CD4-positive, alpha-beta T cell treated with Interferon alpha-2 for 1 hour (primary cell): ENCODE measurements around the gene KCNC3.
A peak's percentile ranks its signal among the peaks of the same experiment; 100 is the strongest.

ENCODE experiments used
- DNase-seq, 2 donors: peaks; one replicate each; pipeline ENCODE4 v3.0.0-alpha.2; 2020 to 2022

Gene KCNC3

DNA sequence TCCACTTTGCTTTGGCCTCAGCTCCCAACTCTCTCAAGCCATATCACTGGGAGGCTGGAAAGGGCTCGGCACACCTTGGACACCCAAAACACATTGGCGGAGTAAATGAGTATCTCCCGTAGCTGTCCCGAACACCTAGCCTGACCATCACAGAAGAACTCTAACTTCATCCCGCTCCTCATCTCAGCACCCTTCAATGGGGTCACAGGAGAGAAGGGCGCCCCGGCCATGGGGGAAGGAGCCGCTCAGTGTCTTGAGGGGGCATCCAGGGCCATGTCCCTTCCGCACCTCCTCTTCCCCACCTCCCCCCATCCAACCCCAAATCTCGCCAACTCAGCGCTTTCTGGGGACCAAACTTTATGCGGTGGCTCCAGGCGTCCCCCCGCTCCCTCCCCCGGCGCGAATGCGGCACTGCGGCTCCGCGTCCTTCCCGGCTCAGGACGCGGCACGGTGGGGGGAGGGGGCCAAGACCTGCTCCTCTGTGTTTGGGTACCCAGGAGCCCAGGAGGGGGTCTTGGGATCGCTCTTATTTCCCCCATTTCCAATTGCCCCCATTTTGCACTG is 3.0 kb downstream of the KCNC3 start:
- no peak for DNase-seq

- peak; percentile 67 to 77 for DNase-seq
Measured at GRCh38 chr19:50325310-50326100, 3.7 kb downstream of the KCNC3 start.

GRCh38 chr19:50324331-50324730 is 4.8 kb downstream of the KCNC3 start:
- no peak for DNase-seq

- DNase-seq = no peak
Measured at GRCh38 chr19:50323782-50324133, 5.4 kb downstream of the KCNC3 start.

- no peak for DNase-seq
Measured at GRCh38 chr19:50322931-50323781, 6.0 kb downstream of the KCNC3 start.

GRCh38 chr19:50322234-50322633 is 6.9 kb downstream of the KCNC3 start:
- no peak for DNase-seq

- no peak for DNase-seq
Measured at GRCh38 chr19:50321831-50322230, 7.3 kb downstream of the KCNC3 start.

GRCh38 chr19:50320596-50320995 is 8.6 kb downstream of the KCNC3 start:
- no peak for DNase-seq

DNA sequence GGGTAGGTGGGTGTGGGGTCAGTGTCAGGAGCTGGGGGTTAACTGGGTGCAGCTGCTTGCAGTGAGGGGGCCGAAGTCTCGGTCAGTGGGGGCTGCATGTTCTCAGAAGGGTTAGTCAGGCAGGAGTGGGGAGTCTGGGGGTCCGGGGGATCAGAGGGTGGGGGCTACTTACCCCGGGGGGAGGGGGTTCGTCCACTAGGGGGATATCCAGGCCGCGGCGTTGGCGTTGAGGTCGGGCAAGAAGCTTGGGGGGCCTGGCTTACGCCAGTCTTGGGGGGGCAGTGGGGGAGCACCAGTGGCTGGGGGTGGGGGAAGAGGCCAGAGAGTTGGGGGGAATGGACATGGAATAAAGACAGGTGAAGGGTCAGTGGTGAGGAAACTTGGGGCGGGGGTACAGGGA is 9.1 kb downstream of the KCNC3 start:
- DNase-seq = no peak

DNA sequence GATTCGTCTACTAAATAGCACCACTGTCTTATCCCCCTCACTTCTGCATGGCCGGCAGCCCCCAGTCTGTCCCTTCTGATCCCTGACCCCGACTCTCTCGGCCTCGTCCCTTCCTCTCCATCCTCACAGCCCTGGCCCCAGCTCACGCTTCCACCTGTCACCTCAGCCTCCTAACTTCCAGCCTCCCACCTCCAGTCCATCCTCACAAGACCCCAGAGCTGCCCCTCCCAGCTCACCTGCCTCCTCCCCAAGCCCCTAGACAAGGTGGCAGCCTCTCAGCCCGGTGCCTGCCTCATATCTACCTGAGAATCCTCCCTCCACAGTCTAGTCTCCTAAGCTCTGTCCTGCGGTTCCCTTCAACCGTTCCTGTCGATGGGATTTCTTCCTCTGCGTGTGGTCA is 10.0 kb downstream of the KCNC3 start:
- DNase-seq = no peak

DNA sequence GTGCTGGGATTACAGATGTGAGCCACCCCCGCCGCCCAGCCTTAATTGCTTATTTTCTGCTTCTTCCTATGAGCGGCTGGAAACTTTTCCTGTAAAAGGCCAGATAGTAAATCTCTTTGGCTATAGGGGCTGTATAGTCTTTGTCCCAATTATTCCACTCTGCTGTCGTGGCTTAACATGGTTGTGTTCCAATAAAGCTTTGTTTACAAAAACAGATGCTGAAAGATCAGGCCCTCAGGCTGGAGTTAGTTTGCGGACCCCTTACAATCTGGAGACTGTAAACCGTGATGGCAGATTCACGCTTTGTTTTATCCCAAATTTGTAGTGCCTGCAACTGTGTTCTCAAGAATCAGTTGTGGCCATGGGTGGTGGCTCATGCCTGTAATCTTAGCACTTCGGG is 10.7 kb downstream of the KCNC3 start:
- DNase-seq = no peak

DNA sequence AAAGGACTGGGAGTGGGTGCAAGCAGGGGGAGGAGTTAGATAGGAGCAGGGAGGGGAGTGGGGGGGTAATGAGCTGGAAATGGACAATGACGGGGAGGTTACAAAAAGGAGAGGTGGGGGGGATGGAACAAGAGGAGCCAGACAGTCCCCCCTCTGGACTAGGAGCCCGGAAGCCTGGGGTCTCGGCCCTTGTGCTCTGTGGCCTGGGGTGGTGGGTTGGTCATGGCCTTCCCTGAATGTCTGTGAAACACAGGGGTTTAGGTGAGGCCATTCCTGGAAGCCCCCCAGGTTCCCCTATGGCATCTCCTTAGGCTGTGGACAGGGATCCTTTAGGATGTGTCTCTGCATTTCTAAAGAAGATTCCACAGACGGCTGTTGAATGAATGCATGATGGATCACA is 12.1 kb downstream of the KCNC3 start:
- DNase-seq = no peak

DNA sequence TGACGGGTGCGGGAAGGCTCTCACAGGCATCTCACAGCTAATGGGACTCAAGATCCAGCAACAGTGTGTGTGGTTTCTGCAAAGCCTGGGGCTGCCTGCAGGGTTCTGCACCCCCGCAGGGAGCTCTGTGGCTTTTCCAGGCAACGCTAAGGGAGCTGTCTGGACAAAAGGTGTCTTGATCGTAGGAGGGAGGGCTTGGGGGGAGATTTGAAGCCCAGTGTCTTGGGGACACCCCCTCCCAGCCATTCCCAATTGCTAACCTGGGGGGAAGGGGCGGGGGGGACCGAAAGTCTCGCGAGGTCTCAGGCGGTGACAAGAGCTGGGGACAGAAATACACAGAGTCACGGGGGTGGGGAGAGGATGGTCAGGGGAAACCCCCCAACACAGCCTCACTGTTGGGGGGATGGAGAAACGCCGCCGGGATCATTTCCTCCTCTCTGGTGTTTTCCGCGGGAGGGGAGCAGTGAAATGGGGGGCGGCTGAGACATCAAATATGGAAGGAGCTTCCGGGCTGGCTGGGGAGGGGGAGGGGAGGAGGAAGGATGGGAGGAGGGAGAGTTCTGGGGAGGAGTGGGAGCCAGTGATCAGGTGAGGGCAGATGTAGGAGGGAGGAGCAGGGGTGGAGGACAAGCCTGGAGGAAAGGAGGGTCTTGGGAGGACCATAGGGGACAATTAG is 13.3 kb downstream of the KCNC3 start:
- no peak for DNase-seq

DNA sequence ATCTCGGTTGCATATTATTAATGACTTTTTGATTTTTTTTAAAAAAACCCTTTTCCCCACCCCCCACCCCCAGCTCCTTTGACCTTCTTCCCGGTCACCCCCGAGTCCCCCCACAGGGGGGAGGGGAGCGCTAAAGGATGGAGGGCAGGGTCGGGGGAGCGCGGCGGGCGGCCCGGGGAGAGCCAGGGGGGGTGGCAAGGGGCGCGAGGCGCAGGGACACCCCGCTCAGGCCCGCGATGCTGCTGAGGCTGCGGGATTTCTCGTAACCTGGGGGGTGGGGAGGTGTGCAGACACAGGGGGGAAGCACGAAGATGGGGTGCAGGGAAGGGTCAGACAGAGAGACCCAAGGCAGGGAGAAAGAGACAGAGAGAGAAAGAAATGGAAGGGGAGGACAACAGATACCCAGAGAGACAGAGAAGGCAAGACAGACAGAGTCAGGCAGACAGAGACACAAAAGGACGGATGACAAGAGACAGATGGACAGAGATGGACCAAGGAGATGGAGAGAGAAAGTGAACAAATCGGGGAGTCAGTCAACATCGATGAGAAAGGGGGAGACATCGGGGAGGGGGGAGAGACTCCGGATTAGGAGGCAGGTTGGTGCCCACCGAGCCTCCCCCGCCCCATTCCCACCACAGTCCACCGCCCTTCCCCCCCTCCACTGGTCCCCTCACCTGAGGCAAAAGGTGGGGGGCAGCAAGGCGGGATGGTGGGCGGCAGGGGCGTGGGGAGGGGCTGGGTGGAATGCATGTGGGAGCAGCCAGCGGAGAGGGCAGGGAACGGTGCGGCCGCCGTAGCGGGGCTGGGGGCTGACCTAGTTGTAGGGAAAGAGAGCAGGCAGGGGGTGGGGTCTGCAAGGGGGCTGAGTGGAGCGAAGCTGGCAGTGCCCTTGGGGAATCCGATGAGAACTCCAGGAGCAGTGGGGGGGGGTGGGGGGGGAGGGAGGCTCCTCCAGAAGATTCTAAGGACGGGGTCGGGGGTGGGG is 14.2 kb downstream of the KCNC3 start:
- DNase-seq = no peak

GRCh38 chr19:50313812-50314536 is 15.2 kb downstream of the KCNC3 start:
- no peak for DNase-seq

- no peak for DNase-seq
Measured at GRCh38 chr19:50312967-50313811, 16.0 kb downstream of the KCNC3 start.

DNA sequence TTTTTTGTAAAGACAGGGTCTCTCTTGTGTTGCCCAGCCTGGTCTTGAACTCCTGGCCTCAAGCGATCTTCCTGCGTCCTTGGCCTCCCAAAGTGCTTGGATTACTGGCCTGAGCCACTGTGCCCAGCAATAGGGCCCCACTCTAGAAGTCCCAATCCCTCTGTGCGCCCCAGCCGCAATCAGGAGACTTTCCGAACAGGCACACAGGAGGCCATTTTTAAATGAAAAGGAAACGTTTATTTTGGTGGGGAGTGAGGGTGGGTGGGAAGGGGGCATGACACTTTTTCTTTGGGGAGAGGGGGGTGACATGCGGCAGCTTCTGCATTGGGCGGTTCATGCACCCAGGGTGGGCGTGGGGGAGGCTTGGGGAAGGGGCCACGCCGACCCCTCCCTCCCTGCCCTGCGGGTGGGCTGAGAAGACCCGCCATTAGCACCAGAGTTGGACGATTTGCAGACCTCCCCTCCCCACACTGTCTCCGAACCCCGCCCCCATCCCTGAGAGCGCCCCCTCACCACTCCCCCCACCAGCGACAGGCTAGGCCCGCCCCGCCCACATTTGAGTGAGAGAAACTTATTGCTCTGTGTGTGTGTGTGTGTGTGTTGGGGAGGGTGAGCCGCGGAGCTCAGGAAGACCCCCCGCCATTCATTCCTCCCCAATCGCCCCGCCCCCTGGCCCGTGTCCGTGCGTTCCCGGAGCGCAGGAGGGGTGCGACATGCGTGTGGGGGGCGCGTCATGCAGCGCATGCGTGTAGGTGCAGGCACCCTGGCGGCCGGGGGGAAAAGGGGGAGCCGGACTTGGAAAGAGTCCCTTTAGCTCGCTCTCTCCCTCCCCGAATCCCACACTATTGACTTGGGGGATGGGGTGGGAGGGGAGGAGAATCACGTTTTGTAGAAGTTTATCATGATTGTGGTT is 17.2 kb downstream of the KCNC3 start:
- DNase-seq = no peak

- no peak for DNase-seq
Measured at GRCh38 chr19:50310759-50311465, 18.3 kb downstream of the KCNC3 start.
